IgD-negative memory B cell (primary cell): ENCODE results near the gene POLR2F. TPM values are rescaled to one million over a fixed set of nuclear protein-coding genes. Genes with fewer than 3 reads are reported as not detected.
"Not testable (repeated sequence)": the region's sequence is repeated elsewhere in the genome, so short reads cannot be mapped to it uniquely, and the experiment has no call there.

Experiments
- H3K27ac Mint-ChIP-seq, 3 donors: one replicate each; pipeline ENCODE4 v1.8.0; 2020 to 2022; ENCODE audit warnings: mild to moderate bottlenecking in 3 of 3, mixed read lengths in 3 of 3, moderate library complexity in 1 of 3
- H3K27me3 Mint-ChIP-seq: one replicate; pipeline ENCODE4 v1.8.0; 2021; ENCODE audit warnings: mixed read lengths
- H3K36me3 Mint-ChIP-seq: one replicate; pipeline ENCODE4 v1.8.0; 2020; ENCODE audit warnings: mild to moderate bottlenecking, mixed read lengths
- H3K4me1 Mint-ChIP-seq, 3 donors: one replicate each; pipeline ENCODE4 v1.8.0; 2020 to 2022; ENCODE audit warnings: mixed read lengths in 3 of 3, mild to moderate bottlenecking in 1 of 3
- H3K4me3 Mint-ChIP-seq, 4 donors: one replicate each; pipeline ENCODE4 v1.8.0; 2020 to 2022; ENCODE audit warnings: mild to moderate bottlenecking in 4 of 4, mixed read lengths in 4 of 4, moderate library complexity in 3 of 4
- H3K9me3 Mint-ChIP-seq, 3 donors: one replicate each; pipeline ENCODE4 v1.8.0; 2020 to 2021; ENCODE audit warnings: mixed read lengths in 3 of 3, mild to moderate bottlenecking in 1 of 3
- polyA plus RNA-seq: library from polyadenylated mRNA; unstranded; fragments of 300-500 nt; fragmentation: Illumina TruSeq; gene quantifications from one replicate; pipeline ENCODE4 v1.2.3, GENCODE V29; 2021

Gene POLR2F
- polyA plus RNA-seq, 1 donor from 2014 or later = 133 TPM

GRCh38 chr22:37955825-37956397 lies 2.4 kb downstream of the POLR2F start:
- Mint-ChIP-seq H3K4me1 (peaks cover 22 to 34% (median 26%) of the 10 kb centered on the region in 3 donors), H3K27me3 (peaks cover 12% of the 10 kb centered on the region), H3K27ac (peak overlapping the region in 1 of 3 donors; percentile 11)
- H3K36me3 Mint-ChIP-seq, H3K4me3 Mint-ChIP-seq, H3K9me3 Mint-ChIP-seq: not testable (repeated sequence)

- Mint-ChIP-seq H3K27ac (peak overlapping the region in 1 of 3 donors; percentile 73), H3K36me3 (peaks cover 10% of the 10 kb centered on the region), H3K4me3 (peak overlapping the region in 2 of 4 donors; percentile 24 to 41), H3K4me1 (peaks cover 22 to 36% (median 26%) of the 10 kb centered on the region in 3 donors), H3K9me3 (peaks cover 0 to 3% (median 0%) of the 10 kb centered on the region in 3 donors), H3K27me3 (peaks cover 9% of the 10 kb centered on the region)
Measured at GRCh38 chr22:37957232-37957631, 3.7 kb downstream of the POLR2F start.

GRCh38 chr22:37959231-37959825 lies 5.8 kb downstream of the POLR2F start:
- Mint-ChIP-seq H3K27me3 (no peaks in the 10 kb centered on the region), H3K4me3 (peak overlapping the region in 2 of 4 donors; percentile 38 to 65), H3K36me3 (peaks cover 8% of the 10 kb centered on the region), H3K9me3 (peaks cover 0 to 3% (median 0%) of the 10 kb centered on the region in 3 donors), H3K4me1 (peaks cover 10 to 26% (median 14%) of the 10 kb centered on the region in 3 donors), H3K27ac (no peak overlapping the region)

- H3K27ac Mint-ChIP-seq = no peak overlapping the region
- peaks cover 7 to 21% (median 11%) of the 10 kb centered on the region in 3 donors for H3K4me1 Mint-ChIP-seq
- H3K9me3 Mint-ChIP-seq = peaks cover 0 to 3% (median 0%) of the 10 kb centered on the region in 3 donors
- H3K36me3 Mint-ChIP-seq = peaks cover 8% of the 10 kb centered on the region
- no peak overlapping the region for H3K4me3 Mint-ChIP-seq
- H3K27me3 Mint-ChIP-seq = no peaks in the 10 kb centered on the region
Measured at GRCh38 chr22:37961062-37961461, 7.6 kb downstream of the POLR2F start.

- H3K4me1 Mint-ChIP-seq = peaks cover 5 to 7% (median 5%) of the 10 kb centered on the region in 3 donors
- no peaks in the 10 kb centered on the region for H3K9me3 Mint-ChIP-seq
- peaks cover 6% of the 10 kb centered on the region for H3K36me3 Mint-ChIP-seq
- H3K27me3 Mint-ChIP-seq = no peaks in the 10 kb centered on the region
- H3K4me3 Mint-ChIP-seq = peak overlapping the region in 1 of 4 donors; percentile 20
- peak overlapping the region in 1 of 3 donors; percentile 68 for H3K27ac Mint-ChIP-seq
Measured at GRCh38 chr22:37965940-37966664, 12.6 kb downstream of the POLR2F start.

GRCh38 chr22:37967147-37967546 lies 13.6 kb downstream of the POLR2F start:
- H3K4me3 Mint-ChIP-seq = no peak overlapping the region
- H3K4me1 Mint-ChIP-seq = peaks cover 5% of the 10 kb centered on the region in 3 donors
- peaks cover 4% of the 10 kb centered on the region for H3K36me3 Mint-ChIP-seq
- H3K27me3 Mint-ChIP-seq = no peaks in the 10 kb centered on the region
- H3K9me3 Mint-ChIP-seq = no peaks in the 10 kb centered on the region
- no peak overlapping the region for H3K27ac Mint-ChIP-seq

GRCh38 chr22:37967637-37968451 lies 14.3 kb downstream of the POLR2F start:
- Mint-ChIP-seq H3K27ac (no peak overlapping the region), H3K27me3 (no peaks in the 10 kb centered on the region), H3K4me1 (peaks cover 5% of the 10 kb centered on the region in 3 donors), H3K9me3 (no peaks in the 10 kb centered on the region), H3K4me3 (no peak overlapping the region), H3K36me3 (peaks cover 4% of the 10 kb centered on the region)

GRCh38 chr22:37968452-37969251 lies 15.2 kb downstream of the POLR2F start:
- peaks cover 5% of the 10 kb centered on the region in 3 donors for H3K4me1 Mint-ChIP-seq
- no peak overlapping the region for H3K27ac Mint-ChIP-seq
- peak overlapping the region in 1 of 4 donors; percentile 28 for H3K4me3 Mint-ChIP-seq
- H3K27me3 Mint-ChIP-seq = no peaks in the 10 kb centered on the region
- H3K36me3 Mint-ChIP-seq = peaks cover 4% of the 10 kb centered on the region
- H3K9me3 Mint-ChIP-seq = no peaks in the 10 kb centered on the region

GRCh38 chr22:37970864-37971263 lies 17.4 kb downstream of the POLR2F start:
- Mint-ChIP-seq H3K4me1 (no peaks in the 10 kb centered on the region), H3K4me3 (no peak overlapping the region), H3K9me3 (no peaks in the 10 kb centered on the region), H3K36me3 (peaks cover 7% of the 10 kb centered on the region), H3K27me3 (no peaks in the 10 kb centered on the region), H3K27ac (no peak overlapping the region)

GRCh38 chr22:37971475-37972434 lies 18.3 kb downstream of the POLR2F start:
- Mint-ChIP-seq H3K27me3 (no peaks in the 10 kb centered on the region), H3K27ac (peak overlapping the region in 1 of 3 donors; percentile 28)

GRCh38 chr22:37972527-37972926 lies 19.0 kb downstream of the POLR2F start:
- Mint-ChIP-seq H3K27ac (peak overlapping the region in 1 of 3 donors; percentile 28), H3K9me3 (no peaks in the 10 kb centered on the region), H3K36me3 (peaks cover 6% of the 10 kb centered on the region), H3K4me1 (no peaks in the 10 kb centered on the region), H3K4me3 (no peak overlapping the region), H3K27me3 (no peaks in the 10 kb centered on the region)

More at GRCh38 chr22:37971475-37972434, 18.3 kb downstream of the POLR2F start:
- Mint-ChIP-seq H3K36me3 (peaks cover 7% of the 10 kb centered on the region), H3K9me3 (no peaks in the 10 kb centered on the region), H3K4me3 (no peak overlapping the region), H3K4me1 (no peaks in the 10 kb centered on the region)

- Mint-ChIP-seq H3K4me3 (no peak overlapping the region), H3K27me3 (no peaks in the 10 kb centered on the region), H3K27ac (no peak overlapping the region), H3K9me3 (no peaks in the 10 kb centered on the region), H3K4me1 (no peaks in the 10 kb centered on the region), H3K36me3 (peaks cover 6% of the 10 kb centered on the region)
Measured at GRCh38 chr22:37973271-37974170, 20.0 kb downstream of the POLR2F start.
